Ecto neural progenitor cell (in vitro differentiated cells): ENCODE measurements around the gene HSPB8.
"Not testable (repeated sequence)": the region's sequence is repeated elsewhere in the genome, so short reads cannot be mapped to it uniquely, and the experiment has no call there.

Experiments used
- DNase-seq: peaks from one replicate; pipeline ENCODE4 v3.0.0-alpha.2; 2018; ENCODE audit warnings: low spot score

HSPB8 gene

GRCh38 chr12:119206348-119207062, 27.8 kb downstream of the HSPB8 start:
- no peak for DNase-seq

DNA sequence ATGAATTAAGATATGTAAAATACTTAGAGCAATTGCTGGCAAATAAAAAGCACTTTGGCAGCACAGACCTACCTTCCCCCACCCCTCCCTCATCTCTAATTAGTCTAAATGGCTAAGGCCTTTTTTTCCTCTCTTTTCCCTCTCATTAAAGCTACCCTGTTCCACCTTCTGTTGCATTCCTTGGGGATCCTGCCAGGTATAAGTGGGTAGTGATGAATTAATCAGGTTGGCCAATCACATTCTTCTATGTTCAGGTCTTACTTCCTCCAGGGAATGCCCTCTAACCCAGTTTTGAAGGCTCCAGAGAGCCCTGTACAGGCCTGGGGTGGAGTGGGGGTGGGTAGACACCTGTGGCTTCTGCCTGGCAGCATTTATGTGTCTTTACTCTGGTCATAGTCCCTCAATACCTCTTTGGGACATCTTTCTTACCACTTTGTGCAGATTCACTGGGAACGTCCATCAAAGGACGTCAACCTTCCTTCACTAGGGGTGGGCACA, 28.4 kb downstream of the HSPB8 start:
- DNase-seq = no peak

DNA sequence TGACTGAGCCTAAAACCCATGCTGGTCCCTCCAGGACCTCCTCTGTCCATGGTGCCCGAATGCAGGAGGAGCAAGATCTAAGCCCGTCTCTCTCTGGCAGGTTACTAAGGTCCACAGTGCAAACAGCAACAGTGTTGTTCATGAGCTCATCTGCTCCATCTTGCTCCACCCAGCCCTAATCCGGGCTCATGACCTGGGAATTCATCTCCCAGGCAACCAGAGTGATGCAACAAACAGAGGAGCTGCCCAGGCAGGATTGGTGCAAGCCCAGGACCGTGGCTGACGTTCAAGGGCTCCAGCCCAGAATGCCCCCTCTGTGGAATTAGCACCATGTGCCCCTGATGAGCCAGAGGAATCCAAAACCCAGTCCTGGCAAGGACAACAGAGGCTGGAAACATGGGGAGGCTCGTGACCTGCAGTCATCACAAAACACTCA, 29.9 kb downstream of the HSPB8 start:
- DNase-seq = peak; percentile 84

DNA sequence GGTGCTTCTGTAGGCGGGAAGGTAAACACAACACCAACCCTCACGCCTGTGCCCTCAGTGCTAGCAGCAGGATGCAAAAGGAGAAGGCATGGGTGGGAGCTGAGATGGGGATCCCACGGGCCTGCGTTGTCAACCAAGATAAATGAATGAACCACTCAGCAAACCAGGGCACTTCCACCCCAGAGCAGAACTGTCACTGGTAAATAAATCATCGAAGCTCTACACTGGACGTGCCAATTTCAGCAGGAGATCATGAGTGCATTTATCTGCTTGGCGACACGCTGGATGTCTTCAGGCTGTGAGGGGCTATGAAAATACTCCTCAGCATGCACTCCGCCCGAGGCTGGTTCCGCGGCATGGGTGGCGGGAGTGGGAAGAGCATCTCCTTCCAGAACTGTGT, 33.2 kb downstream of the HSPB8 start:
- no peak for DNase-seq

DNA sequence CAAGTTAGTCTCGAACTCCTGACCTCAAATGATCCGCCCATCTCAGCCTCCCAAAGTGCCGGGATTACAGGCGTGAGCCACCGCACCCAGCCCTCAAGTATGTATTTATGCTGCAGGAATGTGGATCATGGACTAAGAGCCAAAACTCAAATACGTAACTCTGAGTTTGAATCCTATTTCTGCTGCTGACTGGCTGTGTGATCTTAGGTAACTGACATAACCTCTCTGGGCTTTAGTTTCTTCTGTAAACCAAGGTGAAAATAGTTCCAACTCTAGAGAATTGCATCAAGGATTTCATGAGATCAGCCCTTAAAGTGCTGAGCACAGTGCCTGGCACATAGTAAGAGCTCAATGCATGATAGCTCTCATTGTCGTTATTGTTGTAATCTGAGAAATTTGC, 37.4 kb downstream of the HSPB8 start:
- DNase-seq = no peak

DNA sequence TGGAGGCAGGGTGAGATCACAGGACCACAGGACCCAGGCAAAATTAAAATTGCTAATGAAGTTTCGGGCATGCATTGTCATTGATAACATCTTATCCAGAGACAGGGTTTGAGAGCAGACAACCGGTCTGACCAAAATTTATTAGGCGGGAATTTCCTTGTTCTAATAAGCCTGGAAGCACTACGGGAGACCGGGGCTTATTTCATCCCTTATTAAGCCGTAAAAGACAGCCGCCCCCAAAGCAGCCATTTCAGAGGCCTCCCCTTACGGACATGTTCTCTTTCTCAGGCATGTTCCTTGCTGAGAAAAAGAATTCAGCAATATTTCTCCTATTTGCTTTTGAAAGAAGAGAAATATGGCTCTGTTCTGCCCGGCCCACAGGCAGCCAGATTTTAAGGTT, 40.1 kb downstream of the HSPB8 start:
- DNase-seq = not testable (repeated sequence)

DNA sequence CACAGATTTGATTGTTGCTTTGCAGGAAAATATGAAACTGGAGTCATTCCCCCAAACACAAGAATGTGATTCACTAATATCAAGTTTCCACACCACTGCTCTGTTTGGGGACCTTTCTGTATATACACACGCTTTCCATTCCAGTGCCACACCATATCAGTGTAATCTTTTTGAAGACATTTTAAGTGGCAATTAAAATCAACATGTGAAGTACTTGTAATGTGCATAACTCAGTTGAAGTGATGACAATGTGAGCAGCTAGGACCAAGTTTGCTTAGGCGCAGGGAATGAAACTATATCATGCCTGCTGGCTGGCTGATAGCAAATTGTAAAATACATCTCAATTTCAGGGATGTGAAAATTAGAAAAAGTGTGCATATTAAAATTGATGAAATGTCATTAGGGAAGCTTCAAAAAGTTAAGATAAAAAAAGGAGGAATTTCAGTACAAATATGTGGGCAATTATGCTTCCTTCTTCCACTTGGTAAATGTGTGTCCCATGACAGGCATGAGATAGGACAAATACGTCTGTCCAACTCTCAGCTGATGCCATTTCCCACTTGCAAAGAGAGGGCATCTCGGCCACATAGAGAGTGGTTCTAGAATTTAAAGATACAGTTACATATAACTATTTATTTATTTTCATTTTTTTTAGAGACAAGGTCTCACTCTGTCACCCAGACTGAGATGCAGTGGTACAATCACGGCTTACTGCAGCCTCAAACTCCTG, 43.7 kb downstream of the HSPB8 start:
- no peak for DNase-seq

- DNase-seq = no peak
These were observed 46.7 kb downstream of the HSPB8 start for GRCh38 chr12:119225454-119225853.

- DNase-seq = no peak
These were observed 48.6 kb downstream of the HSPB8 start for GRCh38 chr12:119227292-119227691.

DNA sequence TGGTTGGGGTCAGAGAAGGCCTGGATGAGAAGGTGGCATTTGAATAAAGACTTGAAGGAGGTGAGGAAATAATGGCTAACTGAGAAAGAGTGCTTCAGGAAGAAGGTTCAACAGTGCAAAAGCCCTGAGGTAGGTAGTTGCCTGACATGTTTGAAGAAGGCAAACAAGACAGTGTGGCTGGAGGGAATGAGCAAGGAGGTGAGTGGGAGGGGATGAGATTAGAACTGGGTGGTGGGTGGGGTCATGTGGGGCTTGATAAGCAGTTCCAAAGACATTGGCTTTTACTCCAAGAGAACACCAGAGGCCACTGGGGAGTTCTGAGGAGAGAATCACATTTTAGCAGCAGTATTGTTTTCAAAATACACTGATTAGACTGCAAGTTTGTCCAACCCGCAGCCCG, 50.5 kb downstream of the HSPB8 start:
- DNase-seq = no peak

GRCh38 chr12:119229837-119230236, 51.1 kb downstream of the HSPB8 start:
- DNase-seq = peak; percentile 85

- DNase-seq = no peak
These were observed 52.1 kb downstream of the HSPB8 start for GRCh38 chr12:119230807-119231206.

GRCh38 chr12:119231774-119232173, 53.0 kb downstream of the HSPB8 start:
- no peak for DNase-seq

GRCh38 chr12:119235197-119235751, 56.5 kb downstream of the HSPB8 start:
- DNase-seq = peak; percentile 64

GRCh38 chr12:119236372-119236771, 57.6 kb downstream of the HSPB8 start:
- no peak for DNase-seq

DNA sequence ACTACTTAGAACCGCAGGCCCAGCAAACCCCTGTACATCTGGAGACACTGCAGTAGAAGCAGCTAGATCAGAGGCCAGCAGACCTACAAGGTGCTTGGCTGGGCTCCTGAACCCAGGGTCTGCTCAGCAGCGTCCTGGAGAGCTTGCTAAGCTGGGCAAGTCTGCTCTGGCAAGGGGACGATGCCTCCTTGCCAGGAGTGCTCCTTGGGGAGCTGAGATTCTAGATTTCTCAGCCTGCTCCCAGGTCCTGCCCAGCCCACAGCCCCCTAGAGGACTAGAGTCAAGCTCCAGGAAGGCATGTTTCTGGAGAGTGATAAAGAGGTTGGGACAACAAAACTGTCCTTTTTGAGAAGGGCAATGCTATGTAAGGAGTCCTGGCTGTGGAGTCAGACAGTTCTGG, 60.3 kb downstream of the HSPB8 start:
- DNase-seq = no peak

DNA sequence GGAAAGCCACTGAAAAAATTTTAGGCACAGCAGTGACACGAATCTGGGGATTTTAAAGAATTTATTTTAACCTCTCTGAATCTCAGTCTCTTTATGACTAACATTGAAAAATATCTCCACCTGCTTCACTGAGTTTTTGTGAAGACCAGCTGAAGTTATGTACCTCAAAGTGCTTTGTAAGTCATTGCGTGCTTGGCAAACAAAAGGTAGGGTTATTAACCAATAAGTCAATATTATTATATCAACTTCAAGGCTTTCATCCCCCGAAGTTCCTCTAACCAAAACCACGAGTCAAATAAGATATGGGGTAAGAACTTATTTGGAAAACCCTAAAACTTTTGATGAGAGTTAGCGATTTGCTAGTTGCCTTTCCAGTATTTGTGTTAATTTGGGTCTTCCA, 62.3 kb downstream of the HSPB8 start:
- no peak for DNase-seq

- DNase-seq = no peak
These were observed 62.9 kb downstream of the HSPB8 start for GRCh38 chr12:119241580-119242169.
